Endothelial cell of umbilical vein (primary cell): ENCODE results near the gene LEO1. TPM values are rescaled to one million over a fixed set of nuclear protein-coding genes. Genes with fewer than 3 reads are reported as not detected.

Experiments used
- BruUV-seq: library from RNA; stranded (reverse); fragments of 400-500 nt; replicated peaks from 2 replicates; lab custom pipeline; 2021; lab: Mats Ljungman, UMichigan
- CTCF ChIA-PET: fragments of 300-600, 350-600 bp; sonication (Branson Sonifier 250); formaldehyde crosslinking; loops from one replicate; lab custom pipeline; 2021; ENCODE audit warnings: antibody characterized with exemption, inconsistent platforms; lab: Charles Lee
- POLR2A ChIA-PET: fragments of 300-600, 350-600 bp; sonication (Branson Sonifier 250); formaldehyde crosslinking; loops from one replicate; lab custom pipeline; 2021; ENCODE audit warnings: antibody characterized with exemption, inconsistent platforms; lab: Charles Lee
- DNase-seq: peaks from one replicate; pipeline ENCODE4 v3.0.0-alpha.2; 2011; ENCODE audit warnings: low read depth, low spot score
- FAIRE-seq: peaks from 2 replicates; lab custom pipeline; 2011; peaks lifted over from hg19 to GRCh38; lab: Jason Lieb, UNC
- H2AFZ ChIP-seq: 2 replicates; pipeline ENCODE4 v1.6.0; 2012; ENCODE audit warnings: low read depth, low read length, control low read depth, inconsistent platforms
- H3K27ac ChIP-seq: 2 replicates; pipeline ENCODE4 v1.5.1; 2011; ENCODE audit warnings: low read depth, mild to moderate bottlenecking, control low read depth, low read length, moderate library complexity; ENCODE audit not compliant: insufficient read depth
- H3K27me3 ChIP-seq, 2 experiments: 2 replicates each; pipeline versions ENCODE4 v1.6.0 to v1.6.1; 2011; ENCODE audit warnings: low read length in 2 of 2, mixed read lengths in 1 of 2; ENCODE audit not compliant: control insufficient read depth in 2 of 2, insufficient read depth in 2 of 2
- H3K36me3 ChIP-seq, 2 experiments: 2 replicates in 1 of 2; 3 replicates in 1 of 2; pipeline ENCODE4 v1.5.1; 2011; ENCODE audit warnings: low read length in 2 of 2, mild to moderate bottlenecking in 1 of 2, moderate library complexity in 1 of 2; ENCODE audit not compliant: control insufficient read depth in 2 of 2, insufficient read depth in 2 of 2; ENCODE audit errors: extremely low read depth in 1 of 2
- H3K4me1 ChIP-seq: 3 replicates; pipeline ENCODE4 v1.5.1; 2011; ENCODE audit warnings: mild to moderate bottlenecking, low read length; ENCODE audit not compliant: control insufficient read depth, insufficient read depth; ENCODE audit errors: extremely low read depth
- H3K4me2 ChIP-seq: 2 replicates; pipeline ENCODE4 v1.6.1; 2011; ENCODE audit warnings: low read length, control low read depth, mixed read lengths; ENCODE audit not compliant: insufficient read depth
- H3K4me3 ChIP-seq, 3 experiments: fragments of 200-600 bp in 1 of 3; sonication (generic), shearing (Covaris generic) in 1 of 3; replicated peaks in 1 of 3; 2 replicates each; pipeline ENCODE4 v1.5.1; 2011 to 2016; ENCODE audit warnings: control low read depth in 3 of 3, low read length in 3 of 3, mild to moderate bottlenecking in 2 of 3, inconsistent platforms in 1 of 3, low read depth in 1 of 3, moderate library complexity in 1 of 3; ENCODE audit not compliant: insufficient read depth in 1 of 3
- H3K79me2 ChIP-seq: 2 replicates; pipeline ENCODE4 v1.6.0; 2012; ENCODE audit warnings: low read length, inconsistent platforms; ENCODE audit not compliant: control insufficient read depth, insufficient read depth
- H3K9ac ChIP-seq: replicated peaks from 2 replicates; pipeline ENCODE3; 2011; ENCODE audit warnings: low read length, control low read depth; ENCODE audit not compliant: insufficient read depth; ENCODE audit errors: extremely low read depth
- H3K9me1 ChIP-seq: replicated peaks from 3 replicates; pipeline ENCODE4 v1.6.0; 2011; ENCODE audit warnings: mild to moderate bottlenecking, low read length; ENCODE audit not compliant: control insufficient read depth, insufficient read depth; ENCODE audit errors: extremely low read depth
- H3K9me3 ChIP-seq: replicated peaks from 2 replicates; pipeline ENCODE4 v1.5.1; 2012; ENCODE audit warnings: low read length, inconsistent platforms; ENCODE audit not compliant: control insufficient read depth, insufficient read depth
- H4K20me1 ChIP-seq: replicated peaks from 2 replicates; pipeline ENCODE3; 2011; ENCODE audit warnings: mild to moderate bottlenecking, low read length; ENCODE audit not compliant: control insufficient read depth, insufficient read depth; ENCODE audit errors: extremely low read depth
- EZH2 ChIP-seq: IDR thresholded peaks from 2 replicates; pipeline ENCODE4 v1.6.1; 2012; ENCODE audit warnings: borderline replicate concordance, low read depth, mild to moderate bottlenecking, moderate library complexity, low read length, inconsistent platforms; ENCODE audit not compliant: severe bottlenecking
- FOS ChIP-seq: IDR thresholded peaks from 2 replicates; pipeline ENCODE4 v1.6.1; 2011; ENCODE audit warnings: mild to moderate bottlenecking, low read length, moderate library complexity, borderline replicate concordance; ENCODE audit not compliant: insufficient read depth
- GATA2 ChIP-seq: IDR thresholded peaks from 2 replicates; pipeline ENCODE4 v1.7.0; 2011; ENCODE audit warnings: low read depth, mild to moderate bottlenecking, moderate library complexity, mixed read lengths, low read length; ENCODE audit not compliant: insufficient read length, insufficient read depth
- JUN ChIP-seq: IDR thresholded peaks from 2 replicates; pipeline ENCODE4 v1.6.1; 2011; ENCODE audit warnings: borderline replicate concordance, low read depth; ENCODE audit not compliant: insufficient read length, insufficient read depth
- MYC ChIP-seq: IDR thresholded peaks from one replicate; pipeline ENCODE4 v1.6.1; 2011; ENCODE audit warnings: mild to moderate bottlenecking, low read depth, low read length
- POLR2A ChIP-seq: IDR thresholded peaks from 2 replicates; pipeline ENCODE4 v1.6.1; 2012; ENCODE audit warnings: low read depth, mild to moderate bottlenecking, control low read depth, low read length
- POLR2AphosphoS5 ChIP-seq: IDR thresholded peaks from 2 replicates; pipeline ENCODE4 v1.6.1; 2012; ENCODE audit warnings: low read depth, mild to moderate bottlenecking, control low read depth, low read length, moderate library complexity; ENCODE audit not compliant: insufficient read depth
- dilution Hi-C: fragments of 300-500 bp; cut with MboI; formaldehyde crosslinking; loops from one replicate; pipeline ENCODE4 v1.15.0; 2019; ENCODE audit warnings: low sequenced_read_pairs; ENCODE audit not compliant: extremely low pct_ligation_motif_present
- intact Hi-C: fragments of 100-400 bp; cut with micrococcal nuclease; formaldehyde crosslinking; loops from one replicate; pipeline ENCODE4 v1.10.0; 2022
- polyA plus RNA-seq, 4 experiments: library from polyadenylated mRNA; depleted of rRNA in 3 of 4; stranded (reverse) in 3 of 4; unstranded in 1 of 4; fragments of >200 nt; gene quantifications; 2 replicates each; pipeline versions ENCODE4 v1.2.1 to v1.2.3, GENCODE V29; 2011 to 2012; ENCODE audit warnings: missing spikeins in 1 of 4
- total RNA-seq: library from RNA; stranded (reverse); gene quantifications from 2 replicates; pipeline ENCODE4 v1.2.3, GENCODE V29; 2021
- TF ChIP-seq, protein P1 (sequence below): IDR thresholded peaks from 2 replicates; pipeline ENCODE4 v1.6.1; 2011; ENCODE audit not compliant: insufficient read depth, insufficient read length
- TF ChIP-seq, protein P2 (sequence below), 2 donors: IDR thresholded peaks; 1 replicate in 1 of 2; 2 replicates in 1 of 2; pipeline ENCODE4 v1.5.1; 2011; ENCODE audit warnings: low read length in 2 of 2, mild to moderate bottlenecking in 2 of 2, moderate library complexity in 2 of 2, control low read depth in 1 of 2, inconsistent platforms in 1 of 2, low read depth in 1 of 2; ENCODE audit not compliant: insufficient read depth in 1 of 2; ENCODE audit errors: extremely low read depth in 1 of 2

LEO1 gene
- total and polyA plus RNA-seq, 2 donors (not counting 3 experiments of a cell fraction or from before 2014, with no cell fraction given): 1.3 to 28.0 TPM

DNA sequence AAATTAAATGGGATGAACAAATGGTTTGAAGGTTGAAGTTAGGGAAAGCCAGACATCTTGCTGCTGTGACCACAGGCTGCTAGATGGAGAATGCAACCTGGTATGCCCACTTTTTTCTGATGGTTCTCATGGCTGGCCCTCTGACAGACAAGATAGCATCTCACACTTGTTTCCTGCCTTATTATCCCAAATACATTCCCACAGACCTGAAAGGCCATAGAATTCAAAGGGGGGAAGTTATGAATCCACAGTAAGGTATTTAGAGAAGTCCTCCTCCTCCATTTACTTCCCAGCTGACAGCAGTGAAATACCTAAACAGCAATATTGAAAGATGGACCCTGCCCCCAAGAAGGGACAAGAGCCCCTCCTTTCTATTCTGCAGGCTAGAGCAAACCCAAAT lies 32.4 kb downstream of the LEO1 start:
- Histone ChIP-seq H3K79me2 (no peaks in the 10 kb centered on the region), H3K4me1 (peaks cover 6% of the 10 kb centered on the region), H3K4me3 (no peak overlapping the region), H4K20me1 (no peaks in the 10 kb centered on the region), H3K27ac (no peak overlapping the region), H3K36me3 (peaks cover 3 to 6% of the 10 kb centered on the region in 2 experiments), H3K27me3 (no peaks in the 10 kb centered on the region), H3K9me1 (no peaks in the 10 kb centered on the region), H3K9ac (no peak overlapping the region), H3K9me3 (no peaks in the 10 kb centered on the region), H2AFZ (no peak overlapping the region), H3K4me2 (peak overlapping the region; percentile 19)
- FAIRE-seq (peak; percentile 64), DNase-seq (peak; percentile 57)
- intact Hi-C loops (no loop called here), dilution Hi-C loops (no loop called here)
- POLR2A ChIA-PET: no interaction called here
- BruUV-seq: no TSS peak
- CTCF ChIA-PET: interaction anchor here (1.4 kb wide), 1 partner anchor 288 kb away, joined by 3 read pairs; no protein-coding TSS in a partner anchor
- no peak for TF ChIP-seq FOS
- no peak for TF ChIP-seq EZH2
- peak; percentile 43 for TF ChIP-seq GATA2

DNA sequence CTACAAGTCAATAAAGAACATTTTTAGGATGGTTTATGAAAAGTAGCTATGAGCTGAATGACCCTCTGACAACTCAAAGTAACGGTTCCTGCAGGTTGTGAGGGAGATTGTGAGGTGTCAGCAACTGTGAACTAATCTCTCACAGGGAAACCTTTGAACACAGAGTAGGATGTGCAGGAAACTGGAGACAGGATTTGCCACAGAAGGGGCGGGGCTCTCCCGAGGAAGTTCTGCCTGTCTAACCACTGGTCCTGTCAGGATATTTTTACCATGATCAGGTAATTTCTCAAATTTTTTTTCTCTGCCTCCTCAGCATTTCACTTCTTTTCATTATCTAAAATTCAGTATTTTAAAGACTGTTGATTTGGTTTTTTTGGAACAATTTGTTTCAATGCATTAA lies 33.3 kb downstream of the LEO1 start:
- ChIA-PET POLR2A (no interaction called here), CTCF (interaction anchor here (1.4 kb wide), 1 partner anchor 289 kb away, joined by 3 read pairs; no protein-coding TSS in a partner anchor)
- Histone ChIP-seq H3K27ac (no peak overlapping the region), H3K9ac (no peak overlapping the region), H3K4me1 (peaks cover 6% of the 10 kb centered on the region), H4K20me1 (no peaks in the 10 kb centered on the region), H3K9me1 (no peaks in the 10 kb centered on the region), H2AFZ (no peak overlapping the region), H3K27me3 (no peaks in the 10 kb centered on the region), H3K4me2 (no peak overlapping the region), H3K4me3 (no peak overlapping the region), H3K9me3 (no peaks in the 10 kb centered on the region), H3K36me3 (peaks cover 3 to 6% of the 10 kb centered on the region in 2 experiments), H3K79me2 (no peaks in the 10 kb centered on the region)
- no peak for DNase-seq
- no TSS peak for BruUV-seq
- intact Hi-C loops (no loop called here), dilution Hi-C loops (no loop called here)
- TF ChIP-seq, protein P1, sequence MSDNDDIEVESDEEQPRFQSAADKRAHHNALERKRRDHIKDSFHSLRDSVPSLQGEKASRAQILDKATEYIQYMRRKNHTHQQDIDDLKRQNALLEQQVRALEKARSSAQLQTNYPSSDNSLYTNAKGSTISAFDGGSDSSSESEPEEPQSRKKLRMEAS: no peak
- no peak for TF ChIP-seq JUN
- no peak for TF ChIP-seq EZH2
- no peak for TF ChIP-seq FOS
- TF ChIP-seq MYC: no peak
- TF ChIP-seq, protein P2, sequence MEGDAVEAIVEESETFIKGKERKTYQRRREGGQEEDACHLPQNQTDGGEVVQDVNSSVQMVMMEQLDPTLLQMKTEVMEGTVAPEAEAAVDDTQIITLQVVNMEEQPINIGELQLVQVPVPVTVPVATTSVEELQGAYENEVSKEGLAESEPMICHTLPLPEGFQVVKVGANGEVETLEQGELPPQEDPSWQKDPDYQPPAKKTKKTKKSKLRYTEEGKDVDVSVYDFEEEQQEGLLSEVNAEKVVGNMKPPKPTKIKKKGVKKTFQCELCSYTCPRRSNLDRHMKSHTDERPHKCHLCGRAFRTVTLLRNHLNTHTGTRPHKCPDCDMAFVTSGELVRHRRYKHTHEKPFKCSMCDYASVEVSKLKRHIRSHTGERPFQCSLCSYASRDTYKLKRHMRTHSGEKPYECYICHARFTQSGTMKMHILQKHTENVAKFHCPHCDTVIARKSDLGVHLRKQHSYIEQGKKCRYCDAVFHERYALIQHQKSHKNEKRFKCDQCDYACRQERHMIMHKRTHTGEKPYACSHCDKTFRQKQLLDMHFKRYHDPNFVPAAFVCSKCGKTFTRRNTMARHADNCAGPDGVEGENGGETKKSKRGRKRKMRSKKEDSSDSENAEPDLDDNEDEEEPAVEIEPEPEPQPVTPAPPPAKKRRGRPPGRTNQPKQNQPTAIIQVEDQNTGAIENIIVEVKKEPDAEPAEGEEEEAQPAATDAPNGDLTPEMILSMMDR (IDR thresholded peaks at IDR 0.05; ENCODE audit: extremely low read depth in 1 of 2, insufficient read depth in 1 of 2, low read depth in 1 of 2, low read length in 2 of 2): no peak
- no peak for TF ChIP-seq POLR2AphosphoS5
- TF ChIP-seq GATA2: no peak
- no peak for TF ChIP-seq POLR2A
- peak; percentile 42 for FAIRE-seq
